ENCODE measurements around the gene ICAM5. TPM values are rescaled to one million over a fixed set of nuclear protein-coding genes. Genes with fewer than 3 reads are reported as not detected.
"Not testable (repeated sequence)": the region's sequence is repeated elsewhere in the genome, so short reads cannot be mapped to it uniquely, and the experiment has no call there.

Gene ICAM5
- total RNA-seq, 1 experiment from 2014 or later = 53.9 TPM

DNA sequence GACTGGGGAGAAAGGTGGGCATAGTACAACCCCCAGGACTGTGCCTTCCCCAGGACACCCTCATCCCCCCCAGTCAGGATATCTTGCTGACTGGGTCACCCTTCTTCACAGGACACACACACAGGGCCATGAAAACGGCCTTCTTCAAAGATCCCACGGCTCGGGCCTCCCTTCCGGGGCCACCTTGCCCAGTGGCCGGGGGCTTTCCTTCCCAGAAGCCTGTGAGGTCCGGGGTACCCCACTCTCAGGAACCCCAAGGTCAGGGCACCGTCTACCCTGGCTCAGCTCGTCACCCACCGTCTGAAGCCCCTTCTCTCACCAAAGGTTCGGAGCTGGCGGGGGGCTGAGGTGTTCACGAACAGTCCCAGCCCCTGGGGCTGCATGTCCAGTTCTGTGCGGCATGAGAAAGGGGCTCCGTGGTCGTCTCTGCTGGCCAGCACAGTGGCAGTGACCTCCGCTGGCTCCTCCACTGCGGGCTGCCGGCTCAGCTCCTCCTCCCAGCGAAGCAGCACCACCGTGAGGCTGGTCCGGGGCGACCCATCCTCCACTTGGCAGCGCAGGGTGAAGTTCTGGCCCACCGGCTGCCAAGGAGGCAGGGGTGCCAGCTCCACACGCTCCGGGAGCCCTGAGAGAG is 45.7 kb downstream of the ICAM5 start:
- CTCF ChIA-PET = interaction anchor here (1.1 to 1.5 kb wide), 2 partner anchors 66 to 403 kb away, joined by 3 to 4 read pairs; no protein-coding TSS in a partner anchor
- Histone ChIP-seq H3K9me3 (ENCODE audit: control insufficient read depth in 1 of 2, insufficient read depth in 1 of 2, low read depth in 1 of 2, low read length in 2 of 2) (no peaks in the 10 kb centered on the region), H3K4me3 (replicated peaks in 1 of 2; ENCODE audit: low read depth in 1 of 2, low read length in 2 of 2) (peak overlapping the region; percentile 18 to 77), H2AFZ (ENCODE audit: low read depth, low read length, poor library complexity, severe bottlenecking) (no peak overlapping the region), H3K4me1 (ENCODE audit: control insufficient read depth in 1 of 2, insufficient read depth in 2 of 2, low read length in 2 of 2) (peaks cover 6 to 28% of the 10 kb centered on the region in 2 experiments; a peak in 3 of 4 replicates), H3K27ac (ENCODE audit: low read depth, low read length) (peak overlapping the region; percentile 7; the same call in 1 of the 2 replicates), H3K79me2 (ENCODE audit: insufficient read depth, low read length) (peaks cover 30% of the 10 kb centered on the region), H3K9me2 (ENCODE audit: insufficient read depth) (no peaks in the 10 kb centered on the region), H3K27me3 (ENCODE audit: insufficient read depth, low read length) (no peaks in the 10 kb centered on the region), H3K9ac (ENCODE audit: low read length) (peak overlapping the region; percentile 75; the same call in 1 of the 2 replicates), H3K4me2 (ENCODE audit: low read length) (peak overlapping the region; percentile 100), H4K20me1 (ENCODE audit: insufficient read depth) (no peaks in the 10 kb centered on the region), H3K36me3 (ENCODE audit: control insufficient read depth in 1 of 2, insufficient read depth in 2 of 2, low read length in 2 of 2) (peaks cover 0 to 4% of the 10 kb centered on the region in 2 experiments; a peak in 1 of 4 replicates)
- ATAC-seq (no peak), DNase-seq (ENCODE audit: low read depth, low spot score) (no peak)
- intact Hi-C loops (cut with micrococcal nuclease) = loop anchor here (2.0 kb wide), 1 partner anchor 45 kb away; the partner anchor contains the start of gene TYK2
- TF ChIP-seq, protein P1, sequence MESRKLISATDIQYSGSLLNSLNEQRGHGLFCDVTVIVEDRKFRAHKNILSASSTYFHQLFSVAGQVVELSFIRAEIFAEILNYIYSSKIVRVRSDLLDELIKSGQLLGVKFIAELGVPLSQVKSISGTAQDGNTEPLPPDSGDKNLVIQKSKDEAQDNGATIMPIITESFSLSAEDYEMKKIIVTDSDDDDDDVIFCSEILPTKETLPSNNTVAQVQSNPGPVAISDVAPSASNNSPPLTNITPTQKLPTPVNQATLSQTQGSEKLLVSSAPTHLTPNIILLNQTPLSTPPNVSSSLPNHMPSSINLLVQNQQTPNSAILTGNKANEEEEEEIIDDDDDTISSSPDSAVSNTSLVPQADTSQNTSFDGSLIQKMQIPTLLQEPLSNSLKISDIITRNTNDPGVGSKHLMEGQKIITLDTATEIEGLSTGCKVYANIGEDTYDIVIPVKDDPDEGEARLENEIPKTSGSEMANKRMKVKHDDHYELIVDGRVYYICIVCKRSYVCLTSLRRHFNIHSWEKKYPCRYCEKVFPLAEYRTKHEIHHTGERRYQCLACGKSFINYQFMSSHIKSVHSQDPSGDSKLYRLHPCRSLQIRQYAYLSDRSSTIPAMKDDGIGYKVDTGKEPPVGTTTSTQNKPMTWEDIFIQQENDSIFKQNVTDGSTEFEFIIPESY (IDR thresholded peaks at IDR 0.05; ENCODE audit: extremely low read depth, insufficient replicate concordance, low read length) = no peak
- TF ChIP-seq FOSL1 (IDR thresholded peaks at IDR 0.05; ENCODE audit: low read depth) = no peak
- no peak for TF ChIP-seq SRF (IDR thresholded peaks at IDR 0.05; ENCODE audit: low read depth)
- TF ChIP-seq, protein P2, sequence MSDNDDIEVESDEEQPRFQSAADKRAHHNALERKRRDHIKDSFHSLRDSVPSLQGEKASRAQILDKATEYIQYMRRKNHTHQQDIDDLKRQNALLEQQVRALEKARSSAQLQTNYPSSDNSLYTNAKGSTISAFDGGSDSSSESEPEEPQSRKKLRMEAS (IDR thresholded peaks at IDR 0.05) = no peak
- no peak for TF ChIP-seq TCF7L2 (IDR thresholded peaks at IDR 0.05; ENCODE audit: borderline replicate concordance, extremely low read depth, insufficient read depth, insufficient read length)
- no peak for TF ChIP-seq ZNF274 (IDR thresholded peaks at IDR 0.05; ENCODE audit: low read depth, low read length)
- TF ChIP-seq ZFX (IDR thresholded peaks at IDR 0.05) = no peak
- no peak for TF ChIP-seq EGR1 (IDR thresholded peaks at IDR 0.05; ENCODE audit: low read depth)
- TF ChIP-seq POLR2A (IDR thresholded peaks at IDR 0.05; ENCODE audit: borderline replicate concordance, extremely low read depth, insufficient read depth, insufficient read length) = no peak
- TF ChIP-seq YY1 (IDR thresholded peaks at IDR 0.05; ENCODE audit: extremely low read depth, insufficient replicate concordance, low read depth, low read length) = no peak
- TF ChIP-seq, protein P3, sequence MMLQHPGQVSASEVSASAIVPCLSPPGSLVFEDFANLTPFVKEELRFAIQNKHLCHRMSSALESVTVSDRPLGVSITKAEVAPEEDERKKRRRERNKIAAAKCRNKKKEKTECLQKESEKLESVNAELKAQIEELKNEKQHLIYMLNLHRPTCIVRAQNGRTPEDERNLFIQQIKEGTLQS (IDR thresholded peaks at IDR 0.05) = no peak
- TF ChIP-seq CEBPB (IDR thresholded peaks at IDR 0.05; ENCODE audit: low read depth) = no peak
- no peak for TF ChIP-seq SIN3A (IDR thresholded peaks at IDR 0.05; ENCODE audit: low read depth)
- POLR2A ChIA-PET = interaction anchor here (1.1 to 2.5 kb wide), 2 partner anchors 46 kb away, joined by 3 to 26 read pairs; partner anchors contain the start of gene ICAM5
- RAD21 ChIA-PET (ENCODE audit: low non-redundant PET in 1 of 2, low total read pairs in 2 of 2, uncharacterized antibody in 2 of 2, unreplicated experiment in 2 of 2) = interaction anchor here (0.8 to 1.1 kb wide), 3 partner anchors 47 to 66 kb away, joined by 3 to 4 read pairs (median 3); no protein-coding TSS in a partner anchor
- BruUV-seq (replicated peaks) = no TSS peak

DNA sequence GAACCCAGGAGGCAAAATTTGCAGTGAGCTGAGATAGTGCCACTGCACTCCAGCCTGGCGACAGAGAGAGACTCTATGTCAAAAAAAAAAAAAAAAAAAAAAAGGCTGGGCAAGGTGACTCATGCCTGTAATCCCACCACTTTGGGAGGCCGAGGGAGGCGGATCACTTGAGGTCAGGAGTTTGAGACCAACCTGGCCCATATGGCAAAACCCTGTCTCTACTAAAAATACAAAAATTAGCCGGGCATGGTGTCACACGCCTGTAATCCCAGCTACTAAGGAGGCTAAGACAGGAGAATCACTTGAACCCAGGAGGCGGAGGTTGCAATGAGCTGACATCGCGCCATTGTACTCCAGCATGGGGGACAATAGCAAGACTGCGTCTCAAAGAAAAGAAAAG is 47.0 kb downstream of the ICAM5 start:
- H2AFZ ChIP-seq (ENCODE audit: low read depth, low read length, poor library complexity, severe bottlenecking); BruUV-seq (replicated peaks); intact Hi-C loops (cut with micrococcal nuclease); H3K27ac ChIP-seq (ENCODE audit: low read depth, low read length); H3K9ac ChIP-seq (ENCODE audit: low read length); CTCF ChIA-PET; H3K4me3 ChIP-seq (replicated peaks in 1 of 2; ENCODE audit: low read depth in 1 of 2, low read length in 2 of 2); H4K20me1 ChIP-seq (ENCODE audit: insufficient read depth); RAD21 ChIA-PET (ENCODE audit: low non-redundant PET in 1 of 2, low total read pairs in 2 of 2, uncharacterized antibody in 2 of 2, unreplicated experiment in 2 of 2); ATAC-seq; DNase-seq (ENCODE audit: low read depth, low spot score); H3K9me2 ChIP-seq (ENCODE audit: insufficient read depth); H3K9me3 ChIP-seq (ENCODE audit: control insufficient read depth in 1 of 2, insufficient read depth in 1 of 2, low read depth in 1 of 2, low read length in 2 of 2); H3K36me3 ChIP-seq (ENCODE audit: control insufficient read depth in 1 of 2, insufficient read depth in 2 of 2, low read length in 2 of 2); H3K4me2 ChIP-seq (ENCODE audit: low read length); H3K27me3 ChIP-seq (ENCODE audit: insufficient read depth, low read length): not testable (repeated sequence)
- peaks cover 5 to 25% of the 10 kb centered on the region in 2 experiments; a peak in 3 of 4 replicates for H3K4me1 ChIP-seq (ENCODE audit: control insufficient read depth in 1 of 2, insufficient read depth in 2 of 2, low read length in 2 of 2)
- POLR2A ChIA-PET = interaction anchor here (1.1 kb wide), 1 partner anchor 48 kb away, joined by 3 read pairs; the partner anchor contains the start of gene ICAM5
- H3K79me2 ChIP-seq (ENCODE audit: insufficient read depth, low read length) = peaks cover 19% of the 10 kb centered on the region

Measured in HCT116 (cell line).